Stimulated activated CD8-positive, alpha-beta memory T cell treated with anti-CD3 and anti-CD28 coated beads, Interleukin-7, amount 100 ng/mL, for 48 hours (primary cell): ENCODE results near the gene OPHN1.

ENCODE experiments used
- DNase-seq, 2 donors: peaks; one replicate each; pipeline ENCODE4 v3.0.0-alpha.2; 2020; ENCODE audit warnings: low read depth in 1 of 2; ENCODE audit errors: extremely low read depth in 1 of 2

The OPHN1 gene

GRCh38 chrX:68183612-68184214 lies 249.6 kb downstream of the OPHN1 start:
- DNase-seq, result no peak

- no peak for DNase-seq
Measured at GRCh38 chrX:68180579-68180978, 252.7 kb downstream of the OPHN1 start.

GRCh38 chrX:68179355-68179754 lies 253.9 kb downstream of the OPHN1 start:
- no peak for DNase-seq

GRCh38 chrX:68177542-68177941 lies 255.8 kb downstream of the OPHN1 start:
- no peak for DNase-seq

- DNase-seq, result no peak
Measured at GRCh38 chrX:68175562-68175961, 257.7 kb downstream of the OPHN1 start.

- no peak for DNase-seq
Measured at GRCh38 chrX:68163441-68163840, 269.9 kb downstream of the OPHN1 start.

- DNase-seq, result no peak
Measured at GRCh38 chrX:68147848-68148247, 285.4 kb downstream of the OPHN1 start.

GRCh38 chrX:68146054-68146453 lies 287.2 kb downstream of the OPHN1 start:
- no peak for DNase-seq

- no peak for DNase-seq
Measured at GRCh38 chrX:68139791-68140190, 293.5 kb downstream of the OPHN1 start.

GRCh38 chrX:68133181-68133580 lies 300.1 kb downstream of the OPHN1 start:
- no peak for DNase-seq

- no peak for DNase-seq
Measured at GRCh38 chrX:68132749-68133148, 300.5 kb downstream of the OPHN1 start.

- no peak for DNase-seq
Measured at GRCh38 chrX:68121835-68122234, 311.5 kb downstream of the OPHN1 start.

GRCh38 chrX:68121371-68121770 lies 311.9 kb downstream of the OPHN1 start:
- DNase-seq, result no peak

GRCh38 chrX:68115371-68115770 lies 317.9 kb downstream of the OPHN1 start:
- no peak for DNase-seq

- no peak for DNase-seq
Measured at GRCh38 chrX:68114573-68115129, 318.6 kb downstream of the OPHN1 start.

GRCh38 chrX:68113837-68114572 lies 319.3 kb downstream of the OPHN1 start:
- DNase-seq, result no peak

GRCh38 chrX:68112321-68112720 lies 321.0 kb downstream of the OPHN1 start:
- DNase-seq, result no peak

GRCh38 chrX:68109162-68109561 lies 324.1 kb downstream of the OPHN1 start:
- DNase-seq, result no peak

GRCh38 chrX:68098431-68098830 lies 334.9 kb downstream of the OPHN1 start:
- no peak for DNase-seq

GRCh38 chrX:68090266-68090665 lies 343.0 kb downstream of the OPHN1 start:
- no peak for DNase-seq

- no peak for DNase-seq
Measured at GRCh38 chrX:68087526-68087925, 345.8 kb downstream of the OPHN1 start.

- no peak for DNase-seq
Measured at GRCh38 chrX:68086709-68087108, 346.6 kb downstream of the OPHN1 start.
